HepG2 (cell line): ENCODE results near the gene TAMALIN. TPM values are rescaled to one million over a fixed set of nuclear protein-coding genes. Genes with fewer than 3 reads are reported as not detected.

Experiments
- FIP1L1 ChIP-seq: fragments of 200-400 bp; formaldehyde crosslinking; IDR thresholded peaks from 2 replicates; pipeline ENCODE4 v1.6.1; 2018; ENCODE audit warnings: low read depth, mild to moderate bottlenecking, low read length, moderate library complexity, borderline replicate concordance; ENCODE audit not compliant: insufficient read depth
- GTF3A ChIP-seq: sonication (generic); formaldehyde crosslinking; conservative IDR thresholded peaks from 2 replicates; pipeline ENCODE4 v1.4.0; 2020; ENCODE audit warnings: mild to moderate bottlenecking, missing genetic modification reagents
- NFATC3 ChIP-seq: sonication (generic); formaldehyde crosslinking; IDR thresholded peaks from 2 replicates; pipeline ENCODE4 v1.5.1; 2020; ENCODE audit warnings: mild to moderate bottlenecking, missing genetic modification reagents
- RARA ChIP-seq: IDR thresholded peaks from 2 replicates; pipeline ENCODE4 v1.6.1; 2016; ENCODE audit warnings: missing genetic modification reagents, missing compliant biosample characterization
- ZBTB8A ChIP-seq: sonication (generic); formaldehyde crosslinking; IDR thresholded peaks from 2 replicates; pipeline ENCODE4 v1.4.0; 2020; ENCODE audit warnings: mild to moderate bottlenecking, low read depth, missing genetic modification reagents, borderline replicate concordance
- ZNF556 ChIP-seq: sonication (generic); formaldehyde crosslinking; IDR thresholded peaks from 2 replicates; pipeline ENCODE4 v1.4.0; 2020; ENCODE audit warnings: mild to moderate bottlenecking, missing genetic modification reagents, borderline replicate concordance
- ZNF672 ChIP-seq: sonication (generic); formaldehyde crosslinking; IDR thresholded peaks from 2 replicates; pipeline ENCODE4 v1.8.1; 2022; ENCODE audit warnings: missing genetic modification reagents
- polyA plus RNA-seq, 8 experiments: library from polyadenylated mRNA; depleted of rRNA in 3 of 8; stranded (reverse) in 7 of 8; unstranded in 1 of 8; fragments of >200 nt; fragmentation: Illumina TruSeq in 4 of 8; extraction: Trizol in 4 of 8; gene quantifications; 2 replicates each; pipeline versions ENCODE4 v1.2.1 to v1.2.3, GENCODE V29; 2011 to 2016; ENCODE audit warnings: low read depth in 4 of 8, missing spikeins in 1 of 8, mixed read lengths in 1 of 8; ENCODE audit not compliant: insufficient read depth in 1 of 8
- total RNA-seq, 5 experiments: library from RNA; depleted of rRNA; stranded (reverse); fragments of >200 nt; fragmentation: Illumina TruSeq; extraction: Trizol; gene quantifications; 2 replicates each; pipeline ENCODE4 v1.2.3, GENCODE V29; 2016; ENCODE audit warnings: low read depth in 1 of 5
- TF ChIP-seq, protein P1 (sequence below): sonication (generic); formaldehyde crosslinking; IDR thresholded peaks from 2 replicates; pipeline ENCODE4 v1.9.0; 2022; ENCODE audit warnings: missing genetic modification reagents, mild to moderate bottlenecking, borderline replicate concordance
- TF ChIP-seq, protein P2 (sequence below): sonication (generic); formaldehyde crosslinking; IDR thresholded peaks from 2 replicates; pipeline ENCODE4 v1.5.1; 2020; ENCODE audit warnings: mild to moderate bottlenecking, missing genetic modification reagents, moderate library complexity
- TF ChIP-seq, protein P3 (sequence below): sonication (generic); formaldehyde crosslinking; IDR thresholded peaks from 2 replicates; pipeline ENCODE4 v1.4.0; 2020; ENCODE audit warnings: missing genetic modification reagents
- TF ChIP-seq, protein P4 (sequence below): sonication (generic); formaldehyde crosslinking; IDR thresholded peaks from 2 replicates; pipeline ENCODE4 v1.5.0; 2020; ENCODE audit warnings: mild to moderate bottlenecking, missing genetic modification reagents, borderline replicate concordance

Gene TAMALIN
- total and polyA plus RNA-seq, 2 of the 13 experiments (the other 11 are each of a cell fraction or from before 2014, with no cell fraction given): 2.9 to 10.9 TPM

DNA sequence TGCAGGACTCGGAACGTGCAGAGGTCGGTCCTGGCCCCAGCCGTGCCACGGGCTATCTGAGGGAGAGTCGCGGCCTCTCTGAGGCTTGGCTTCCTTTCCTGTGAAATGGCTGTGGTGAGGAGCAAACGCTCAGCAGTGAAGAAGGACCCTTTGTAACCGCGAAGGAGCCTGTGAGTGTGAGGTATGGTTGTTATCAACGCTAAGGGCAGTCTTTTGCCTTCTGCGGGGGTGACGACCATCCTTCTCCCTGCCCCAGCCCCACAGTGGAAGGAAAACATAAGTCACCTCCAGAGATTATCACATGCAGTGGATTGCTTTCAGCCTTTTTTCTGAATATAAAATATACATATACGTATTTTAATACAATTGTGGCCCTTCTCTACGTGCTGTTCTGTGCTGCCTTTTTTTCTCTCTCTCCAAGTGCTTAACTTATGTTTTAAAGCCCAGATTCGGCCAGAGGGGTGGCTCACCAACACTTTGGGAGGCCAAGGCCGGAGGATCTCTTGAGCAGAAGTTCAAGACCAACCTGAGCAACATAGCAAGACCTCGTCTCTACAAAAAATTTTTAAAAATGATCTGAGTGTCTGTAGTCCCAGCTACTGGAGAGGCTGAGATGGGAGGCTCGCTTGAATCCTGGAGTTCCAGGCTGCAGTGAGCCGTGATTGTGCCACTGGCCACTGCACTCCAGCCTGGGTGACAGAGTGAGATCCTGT, 17.4 kb downstream of the TAMALIN start (continued):
- TF ChIP-seq, protein P1, sequence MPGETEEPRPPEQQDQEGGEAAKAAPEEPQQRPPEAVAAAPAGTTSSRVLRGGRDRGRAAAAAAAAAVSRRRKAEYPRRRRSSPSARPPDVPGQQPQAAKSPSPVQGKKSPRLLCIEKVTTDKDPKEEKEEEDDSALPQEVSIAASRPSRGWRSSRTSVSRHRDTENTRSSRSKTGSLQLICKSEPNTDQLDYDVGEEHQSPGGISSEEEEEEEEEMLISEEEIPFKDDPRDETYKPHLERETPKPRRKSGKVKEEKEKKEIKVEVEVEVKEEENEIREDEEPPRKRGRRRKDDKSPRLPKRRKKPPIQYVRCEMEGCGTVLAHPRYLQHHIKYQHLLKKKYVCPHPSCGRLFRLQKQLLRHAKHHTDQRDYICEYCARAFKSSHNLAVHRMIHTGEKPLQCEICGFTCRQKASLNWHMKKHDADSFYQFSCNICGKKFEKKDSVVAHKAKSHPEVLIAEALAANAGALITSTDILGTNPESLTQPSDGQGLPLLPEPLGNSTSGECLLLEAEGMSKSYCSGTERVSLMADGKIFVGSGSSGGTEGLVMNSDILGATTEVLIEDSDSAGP (CRISPR knock-in tag): no peak
- TF ChIP-seq NFATC3 (CRISPR knock-in tag) (0 out of 2 replicates have a peak, but pooled peaks have one; percentile 35), ZNF556 (CRISPR knock-in tag) (no peak), FIP1L1 (no peak), ZNF672 (CRISPR knock-in tag) (no peak), RARA (CRISPR knock-in tag) (no peak), GTF3A (no peak), ZBTB8A (CRISPR knock-in tag) (no peak)
- TF ChIP-seq, protein P2, sequence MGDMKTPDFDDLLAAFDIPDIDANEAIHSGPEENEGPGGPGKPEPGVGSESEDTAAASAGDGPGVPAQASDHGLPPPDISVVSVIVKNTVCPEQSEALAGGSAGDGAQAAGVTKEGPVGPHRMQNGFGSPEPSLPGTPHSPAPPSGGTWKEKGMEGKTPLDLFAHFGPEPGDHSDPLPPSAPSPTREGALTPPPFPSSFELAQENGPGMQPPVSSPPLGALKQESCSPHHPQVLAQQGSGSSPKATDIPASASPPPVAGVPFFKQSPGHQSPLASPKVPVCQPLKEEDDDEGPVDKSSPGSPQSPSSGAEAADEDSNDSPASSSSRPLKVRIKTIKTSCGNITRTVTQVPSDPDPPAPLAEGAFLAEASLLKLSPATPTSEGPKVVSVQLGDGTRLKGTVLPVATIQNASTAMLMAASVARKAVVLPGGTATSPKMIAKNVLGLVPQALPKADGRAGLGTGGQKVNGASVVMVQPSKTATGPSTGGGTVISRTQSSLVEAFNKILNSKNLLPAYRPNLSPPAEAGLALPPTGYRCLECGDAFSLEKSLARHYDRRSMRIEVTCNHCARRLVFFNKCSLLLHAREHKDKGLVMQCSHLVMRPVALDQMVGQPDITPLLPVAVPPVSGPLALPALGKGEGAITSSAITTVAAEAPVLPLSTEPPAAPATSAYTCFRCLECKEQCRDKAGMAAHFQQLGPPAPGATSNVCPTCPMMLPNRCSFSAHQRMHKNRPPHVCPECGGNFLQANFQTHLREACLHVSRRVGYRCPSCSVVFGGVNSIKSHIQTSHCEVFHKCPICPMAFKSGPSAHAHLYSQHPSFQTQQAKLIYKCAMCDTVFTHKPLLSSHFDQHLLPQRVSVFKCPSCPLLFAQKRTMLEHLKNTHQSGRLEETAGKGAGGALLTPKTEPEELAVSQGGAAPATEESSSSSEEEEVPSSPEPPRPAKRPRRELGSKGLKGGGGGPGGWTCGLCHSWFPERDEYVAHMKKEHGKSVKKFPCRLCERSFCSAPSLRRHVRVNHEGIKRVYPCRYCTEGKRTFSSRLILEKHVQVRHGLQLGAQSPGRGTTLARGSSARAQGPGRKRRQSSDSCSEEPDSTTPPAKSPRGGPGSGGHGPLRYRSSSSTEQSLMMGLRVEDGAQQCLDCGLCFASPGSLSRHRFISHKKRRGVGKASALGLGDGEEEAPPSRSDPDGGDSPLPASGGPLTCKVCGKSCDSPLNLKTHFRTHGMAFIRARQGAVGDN (CRISPR knock-in tag): no peak
- TF ChIP-seq, protein P3, sequence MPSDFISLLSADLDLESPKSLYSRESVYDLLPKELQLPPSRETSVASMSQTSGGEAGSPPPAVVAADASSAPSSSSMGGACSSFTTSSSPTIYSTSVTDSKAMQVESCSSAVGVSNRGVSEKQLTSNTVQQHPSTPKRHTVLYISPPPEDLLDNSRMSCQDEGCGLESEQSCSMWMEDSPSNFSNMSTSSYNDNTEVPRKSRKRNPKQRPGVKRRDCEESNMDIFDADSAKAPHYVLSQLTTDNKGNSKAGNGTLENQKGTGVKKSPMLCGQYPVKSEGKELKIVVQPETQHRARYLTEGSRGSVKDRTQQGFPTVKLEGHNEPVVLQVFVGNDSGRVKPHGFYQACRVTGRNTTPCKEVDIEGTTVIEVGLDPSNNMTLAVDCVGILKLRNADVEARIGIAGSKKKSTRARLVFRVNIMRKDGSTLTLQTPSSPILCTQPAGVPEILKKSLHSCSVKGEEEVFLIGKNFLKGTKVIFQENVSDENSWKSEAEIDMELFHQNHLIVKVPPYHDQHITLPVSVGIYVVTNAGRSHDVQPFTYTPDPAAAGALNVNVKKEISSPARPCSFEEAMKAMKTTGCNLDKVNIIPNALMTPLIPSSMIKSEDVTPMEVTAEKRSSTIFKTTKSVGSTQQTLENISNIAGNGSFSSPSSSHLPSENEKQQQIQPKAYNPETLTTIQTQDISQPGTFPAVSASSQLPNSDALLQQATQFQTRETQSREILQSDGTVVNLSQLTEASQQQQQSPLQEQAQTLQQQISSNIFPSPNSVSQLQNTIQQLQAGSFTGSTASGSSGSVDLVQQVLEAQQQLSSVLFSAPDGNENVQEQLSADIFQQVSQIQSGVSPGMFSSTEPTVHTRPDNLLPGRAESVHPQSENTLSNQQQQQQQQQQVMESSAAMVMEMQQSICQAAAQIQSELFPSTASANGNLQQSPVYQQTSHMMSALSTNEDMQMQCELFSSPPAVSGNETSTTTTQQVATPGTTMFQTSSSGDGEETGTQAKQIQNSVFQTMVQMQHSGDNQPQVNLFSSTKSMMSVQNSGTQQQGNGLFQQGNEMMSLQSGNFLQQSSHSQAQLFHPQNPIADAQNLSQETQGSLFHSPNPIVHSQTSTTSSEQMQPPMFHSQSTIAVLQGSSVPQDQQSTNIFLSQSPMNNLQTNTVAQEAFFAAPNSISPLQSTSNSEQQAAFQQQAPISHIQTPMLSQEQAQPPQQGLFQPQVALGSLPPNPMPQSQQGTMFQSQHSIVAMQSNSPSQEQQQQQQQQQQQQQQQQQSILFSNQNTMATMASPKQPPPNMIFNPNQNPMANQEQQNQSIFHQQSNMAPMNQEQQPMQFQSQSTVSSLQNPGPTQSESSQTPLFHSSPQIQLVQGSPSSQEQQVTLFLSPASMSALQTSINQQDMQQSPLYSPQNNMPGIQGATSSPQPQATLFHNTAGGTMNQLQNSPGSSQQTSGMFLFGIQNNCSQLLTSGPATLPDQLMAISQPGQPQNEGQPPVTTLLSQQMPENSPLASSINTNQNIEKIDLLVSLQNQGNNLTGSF (CRISPR knock-in tag): no peak
- TF ChIP-seq, protein P4, sequence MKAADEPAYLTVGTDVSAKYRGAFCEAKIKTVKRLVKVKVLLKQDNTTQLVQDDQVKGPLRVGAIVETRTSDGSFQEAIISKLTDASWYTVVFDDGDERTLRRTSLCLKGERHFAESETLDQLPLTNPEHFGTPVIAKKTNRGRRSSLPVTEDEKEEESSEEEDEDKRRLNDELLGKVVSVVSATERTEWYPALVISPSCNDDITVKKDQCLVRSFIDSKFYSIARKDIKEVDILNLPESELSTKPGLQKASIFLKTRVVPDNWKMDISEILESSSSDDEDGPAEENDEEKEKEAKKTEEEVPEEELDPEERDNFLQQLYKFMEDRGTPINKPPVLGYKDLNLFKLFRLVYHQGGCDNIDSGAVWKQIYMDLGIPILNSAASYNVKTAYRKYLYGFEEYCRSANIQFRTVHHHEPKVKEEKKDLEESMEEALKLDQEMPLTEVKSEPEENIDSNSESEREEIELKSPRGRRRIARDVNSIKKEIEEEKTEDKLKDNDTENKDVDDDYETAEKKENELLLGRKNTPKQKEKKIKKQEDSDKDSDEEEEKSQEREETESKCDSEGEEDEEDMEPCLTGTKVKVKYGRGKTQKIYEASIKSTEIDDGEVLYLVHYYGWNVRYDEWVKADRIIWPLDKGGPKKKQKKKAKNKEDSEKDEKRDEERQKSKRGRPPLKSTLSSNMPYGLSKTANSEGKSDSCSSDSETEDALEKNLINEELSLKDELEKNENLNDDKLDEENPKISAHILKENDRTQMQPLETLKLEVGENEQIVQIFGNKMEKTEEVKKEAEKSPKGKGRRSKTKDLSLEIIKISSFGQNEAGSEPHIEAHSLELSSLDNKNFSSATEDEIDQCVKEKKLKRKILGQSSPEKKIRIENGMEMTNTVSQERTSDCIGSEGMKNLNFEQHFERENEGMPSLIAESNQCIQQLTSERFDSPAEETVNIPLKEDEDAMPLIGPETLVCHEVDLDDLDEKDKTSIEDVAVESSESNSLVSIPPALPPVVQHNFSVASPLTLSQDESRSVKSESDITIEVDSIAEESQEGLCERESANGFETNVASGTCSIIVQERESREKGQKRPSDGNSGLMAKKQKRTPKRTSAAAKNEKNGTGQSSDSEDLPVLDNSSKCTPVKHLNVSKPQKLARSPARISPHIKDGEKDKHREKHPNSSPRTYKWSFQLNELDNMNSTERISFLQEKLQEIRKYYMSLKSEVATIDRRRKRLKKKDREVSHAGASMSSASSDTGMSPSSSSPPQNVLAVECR: no peak
